Measurements from ENCODE around the gene TRAPPC8.
"Not testable (repeated sequence)": the region's sequence is repeated elsewhere in the genome, so short reads cannot be mapped to it uniquely, and the experiment has no call there.

The TRAPPC8 gene

DNA sequence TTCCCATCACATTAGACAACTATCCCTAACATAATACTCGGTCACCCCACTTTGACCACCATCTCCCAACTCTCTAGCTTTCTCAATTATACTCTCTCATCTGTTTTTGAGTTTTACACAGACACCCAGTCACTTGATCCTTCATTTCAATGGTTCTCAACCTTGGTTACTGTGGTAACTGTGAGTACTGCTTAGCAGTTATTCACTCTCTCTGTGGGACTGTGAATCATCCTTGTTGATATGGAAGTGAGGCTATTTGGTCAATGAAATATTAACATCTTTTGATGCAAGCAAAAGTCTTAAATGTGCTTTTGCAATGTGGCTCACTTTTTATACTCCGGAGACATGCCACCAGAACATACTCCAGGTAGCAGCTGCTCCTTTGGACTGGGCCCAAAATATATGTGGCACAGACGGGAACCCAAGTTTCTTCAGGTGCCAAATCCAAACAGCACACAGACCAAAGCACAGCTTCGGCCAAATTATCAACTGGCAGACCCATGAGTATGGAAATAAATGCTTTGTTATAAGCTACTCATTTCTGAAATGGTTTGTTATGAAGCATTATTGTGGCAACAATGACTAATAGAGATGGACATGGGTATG is 107.3 kb downstream of the TRAPPC8 start:
- no peak for DNase-seq (ENCODE audit: extremely low read depth, low read depth)
- TF ChIP-seq, protein P1, sequence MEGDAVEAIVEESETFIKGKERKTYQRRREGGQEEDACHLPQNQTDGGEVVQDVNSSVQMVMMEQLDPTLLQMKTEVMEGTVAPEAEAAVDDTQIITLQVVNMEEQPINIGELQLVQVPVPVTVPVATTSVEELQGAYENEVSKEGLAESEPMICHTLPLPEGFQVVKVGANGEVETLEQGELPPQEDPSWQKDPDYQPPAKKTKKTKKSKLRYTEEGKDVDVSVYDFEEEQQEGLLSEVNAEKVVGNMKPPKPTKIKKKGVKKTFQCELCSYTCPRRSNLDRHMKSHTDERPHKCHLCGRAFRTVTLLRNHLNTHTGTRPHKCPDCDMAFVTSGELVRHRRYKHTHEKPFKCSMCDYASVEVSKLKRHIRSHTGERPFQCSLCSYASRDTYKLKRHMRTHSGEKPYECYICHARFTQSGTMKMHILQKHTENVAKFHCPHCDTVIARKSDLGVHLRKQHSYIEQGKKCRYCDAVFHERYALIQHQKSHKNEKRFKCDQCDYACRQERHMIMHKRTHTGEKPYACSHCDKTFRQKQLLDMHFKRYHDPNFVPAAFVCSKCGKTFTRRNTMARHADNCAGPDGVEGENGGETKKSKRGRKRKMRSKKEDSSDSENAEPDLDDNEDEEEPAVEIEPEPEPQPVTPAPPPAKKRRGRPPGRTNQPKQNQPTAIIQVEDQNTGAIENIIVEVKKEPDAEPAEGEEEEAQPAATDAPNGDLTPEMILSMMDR (IDR thresholded peaks at IDR 0.05; ENCODE audit: low read depth, low read length) = no peak

DNA sequence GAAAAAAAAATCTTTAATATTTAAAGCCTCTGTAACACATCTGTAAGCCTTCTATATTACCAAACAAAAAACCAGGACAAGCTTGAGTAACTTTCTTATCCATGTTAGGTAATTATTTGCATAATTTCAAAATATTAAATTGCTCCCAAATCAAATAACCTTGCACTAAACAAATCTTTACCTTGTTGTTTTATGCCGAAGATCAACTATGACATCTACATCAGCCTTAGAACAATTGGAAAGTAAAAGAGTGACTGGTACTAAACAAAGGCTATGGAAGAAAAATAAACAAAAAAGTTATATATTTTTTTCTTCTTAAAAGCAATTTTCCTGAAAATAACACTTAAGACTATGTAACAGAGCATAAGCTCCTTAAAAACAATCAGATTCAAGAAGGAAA is 111.0 kb downstream of the TRAPPC8 start:
- TF ChIP-seq, protein P1 (IDR thresholded peaks at IDR 0.05; ENCODE audit: low read depth, low read length) = no peak
- DNase-seq (ENCODE audit: extremely low read depth, low read depth) = no peak

DNA sequence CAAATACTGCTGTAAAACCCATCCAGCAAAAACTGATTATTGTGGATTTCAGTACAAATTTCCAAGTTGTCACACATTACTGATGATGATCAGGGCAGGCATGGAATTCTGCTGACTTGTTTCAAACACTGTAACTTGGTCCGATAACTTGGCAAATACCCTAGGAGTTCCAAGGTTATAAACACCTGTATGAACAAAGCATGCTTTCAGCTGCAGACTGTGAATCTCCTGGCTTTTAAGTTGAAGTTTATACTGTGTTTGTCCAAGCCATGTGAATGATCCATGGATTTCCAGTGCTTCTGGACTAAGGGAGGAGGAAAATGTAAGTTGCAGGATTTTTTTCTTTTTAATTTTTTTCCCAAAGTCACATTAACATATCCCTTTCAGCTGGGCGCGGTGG is 112.2 kb downstream of the TRAPPC8 start:
- no peak for DNase-seq (ENCODE audit: extremely low read depth, low read depth)
- TF ChIP-seq, protein P1 (IDR thresholded peaks at IDR 0.05; ENCODE audit: low read depth, low read length) = no peak

DNA sequence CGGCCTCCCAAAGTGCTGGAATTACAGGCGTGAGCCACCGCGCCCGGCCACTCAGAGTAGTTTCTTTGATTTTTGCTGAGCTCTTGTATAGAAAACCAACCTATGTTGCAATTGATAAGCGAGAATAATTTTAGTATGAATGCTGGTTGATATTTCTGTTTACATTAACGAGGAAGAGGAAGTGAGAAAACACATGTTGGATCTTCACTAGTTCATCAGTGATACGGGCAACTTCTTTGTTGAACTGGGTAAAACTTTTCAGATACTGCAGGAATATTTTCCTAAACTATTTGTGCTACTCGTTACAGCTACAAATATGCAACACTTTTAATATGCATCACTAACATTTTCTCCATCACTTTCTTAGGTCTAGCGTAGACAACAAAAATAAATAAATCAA is 114.3 kb downstream of the TRAPPC8 start:
- TF ChIP-seq, protein P1 (IDR thresholded peaks at IDR 0.05; ENCODE audit: low read depth, low read length) = no peak
- no peak for DNase-seq (ENCODE audit: extremely low read depth, low read depth)

DNA sequence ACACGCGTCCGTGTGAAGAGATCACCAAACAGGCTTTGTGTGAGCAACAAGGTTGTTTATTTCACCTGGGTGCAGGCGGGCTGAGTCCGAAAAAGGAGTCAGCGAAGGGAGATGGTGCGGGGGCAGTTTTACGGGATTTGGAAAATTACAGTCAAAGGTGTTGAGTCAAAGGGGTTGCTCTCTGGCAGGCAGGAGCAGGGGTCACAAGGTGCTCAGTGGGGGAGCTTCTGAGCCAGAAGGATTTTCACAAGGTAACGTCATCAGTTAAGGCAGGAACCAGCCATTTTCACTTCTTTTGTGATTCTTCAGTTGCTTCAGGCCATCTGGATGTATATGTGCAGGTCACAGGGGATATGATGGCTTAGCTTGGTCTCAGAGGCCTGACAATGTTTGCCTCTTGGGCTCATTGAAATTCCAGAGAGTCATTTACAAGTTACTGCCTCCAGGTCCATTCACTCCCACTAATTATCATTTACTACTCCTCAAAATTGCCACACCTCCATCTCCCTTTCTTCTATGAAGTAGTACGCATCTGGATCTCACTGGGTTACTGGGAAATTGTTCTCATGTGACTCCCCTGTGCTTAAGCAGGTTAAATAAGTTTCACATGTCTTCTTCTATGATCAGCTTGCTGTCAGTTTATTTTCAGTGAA is 116.1 kb downstream of the TRAPPC8 start:
- not testable (repeated sequence) for DNase-seq (ENCODE audit: extremely low read depth, low read depth)

DNA sequence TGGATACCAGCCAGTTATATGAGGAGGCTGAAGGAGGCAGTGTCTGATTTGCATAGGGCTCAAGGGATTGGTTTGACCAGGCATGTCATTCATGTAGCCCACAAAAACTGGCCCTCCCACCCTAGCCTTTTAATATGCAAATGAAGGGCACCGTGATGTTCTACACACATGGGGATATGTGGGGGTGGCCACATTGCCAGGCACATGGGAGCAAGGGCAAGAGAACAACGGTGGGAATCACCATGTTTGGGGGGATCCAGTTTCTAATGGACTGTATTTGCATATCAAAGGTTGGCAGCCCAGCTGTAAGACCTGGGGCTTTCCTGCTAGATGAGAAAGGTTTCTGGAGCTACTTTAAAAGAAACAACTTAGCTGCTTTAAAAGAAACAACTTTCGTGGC is 117.2 kb downstream of the TRAPPC8 start:
- DNase-seq (ENCODE audit: extremely low read depth, low read depth) = no peak
- TF ChIP-seq, protein P1 (IDR thresholded peaks at IDR 0.05; ENCODE audit: low read depth, low read length) = no peak

DNA sequence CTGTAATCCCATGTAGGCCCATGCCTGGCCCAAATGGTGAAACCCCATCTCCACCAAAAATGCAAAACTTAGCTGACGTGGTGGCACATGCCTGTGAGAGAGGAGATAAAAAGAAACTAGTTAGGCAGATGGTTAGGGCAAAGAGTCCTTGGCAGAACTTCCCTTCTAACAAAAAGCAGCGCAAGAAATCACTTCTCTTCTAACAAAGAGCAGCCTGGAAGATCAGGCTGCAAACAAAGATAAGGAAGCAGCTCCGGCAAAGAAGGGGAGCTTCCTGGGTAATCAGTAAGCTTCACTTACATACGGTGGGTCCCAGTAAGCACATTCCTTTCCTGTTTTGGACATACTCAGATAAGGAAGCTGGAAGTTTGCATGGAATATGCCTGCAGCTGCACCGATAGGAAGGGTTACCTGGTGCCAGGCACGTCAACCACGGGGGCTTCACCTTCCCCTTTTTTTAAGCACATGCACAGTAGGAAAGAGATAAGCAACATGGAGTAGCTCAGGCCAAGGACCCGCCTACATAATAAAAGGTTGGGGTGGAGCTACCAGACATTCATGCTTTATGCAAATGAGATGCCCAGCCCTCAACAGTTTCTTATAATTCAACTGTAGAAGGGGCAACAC is 121.3 kb downstream of the TRAPPC8 start:
- TF ChIP-seq, protein P1 (IDR thresholded peaks at IDR 0.05; ENCODE audit: low read depth, low read length) = no peak
- DNase-seq (ENCODE audit: extremely low read depth, low read depth) = no peak
